ENCODE data around the gene THSD4.

THSD4 gene

GRCh38 chr15:71338827-71339542 is 223.7 kb downstream of the THSD4 start:
- no peak for DNase-seq (ENCODE audit: extremely low read depth, low read depth)
- TF ChIP-seq CTCF (IDR thresholded peaks at IDR 0.05; ENCODE audit: low read depth, low read length, missing control alignments): no peak
- H3K4me3 ChIP-seq (replicated peaks; ENCODE audit: low read depth, low read length): no peak overlapping the region

- no peak overlapping the region for H3K4me3 ChIP-seq (replicated peaks; ENCODE audit: low read depth, low read length)
- TF ChIP-seq CTCF (IDR thresholded peaks at IDR 0.05; ENCODE audit: low read depth, low read length, missing control alignments): no peak
- DNase-seq (ENCODE audit: extremely low read depth, low read depth): no peak
Observed at GRCh38 chr15:71341811-71342550, 226.7 kb downstream of the THSD4 start.

DNA sequence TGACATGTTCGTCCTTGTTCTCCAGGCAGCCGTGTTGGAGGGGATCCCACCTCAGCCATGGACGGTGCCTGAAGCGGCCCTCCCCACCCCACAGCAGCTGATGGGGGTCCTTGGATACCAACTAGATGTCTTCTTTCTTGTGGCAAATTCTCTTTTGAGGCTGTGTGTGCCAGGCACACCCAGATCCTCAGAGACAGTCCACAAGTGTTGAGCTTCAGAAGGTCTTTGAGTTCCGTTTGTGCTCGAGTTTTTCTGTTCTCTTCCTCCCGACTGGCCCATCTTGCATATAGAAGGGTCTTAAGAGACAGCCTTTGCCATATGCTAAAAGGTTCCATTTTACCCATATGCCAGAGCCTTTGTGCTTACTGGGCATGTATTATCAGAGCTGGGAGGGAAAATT is 227.4 kb downstream of the THSD4 start:
- DNase-seq (ENCODE audit: extremely low read depth, low read depth): no peak
- H3K4me3 ChIP-seq (replicated peaks; ENCODE audit: low read depth, low read length): no peak overlapping the region
- no peak for TF ChIP-seq CTCF (IDR thresholded peaks at IDR 0.05; ENCODE audit: low read depth, low read length, missing control alignments)

- TF ChIP-seq CTCF (IDR thresholded peaks at IDR 0.05; ENCODE audit: low read depth, low read length, missing control alignments): no peak
- DNase-seq (ENCODE audit: extremely low read depth, low read depth): no peak
- no peak overlapping the region for H3K4me3 ChIP-seq (replicated peaks; ENCODE audit: low read depth, low read length)
Observed at GRCh38 chr15:71344316-71344715, 229.0 kb downstream of the THSD4 start.

- H3K4me3 ChIP-seq (replicated peaks; ENCODE audit: low read depth, low read length): no peak overlapping the region
- DNase-seq (ENCODE audit: extremely low read depth, low read depth): no peak
- TF ChIP-seq CTCF (IDR thresholded peaks at IDR 0.05; ENCODE audit: low read depth, low read length, missing control alignments): no peak
Observed at GRCh38 chr15:71345186-71345585, 229.9 kb downstream of the THSD4 start.

DNA sequence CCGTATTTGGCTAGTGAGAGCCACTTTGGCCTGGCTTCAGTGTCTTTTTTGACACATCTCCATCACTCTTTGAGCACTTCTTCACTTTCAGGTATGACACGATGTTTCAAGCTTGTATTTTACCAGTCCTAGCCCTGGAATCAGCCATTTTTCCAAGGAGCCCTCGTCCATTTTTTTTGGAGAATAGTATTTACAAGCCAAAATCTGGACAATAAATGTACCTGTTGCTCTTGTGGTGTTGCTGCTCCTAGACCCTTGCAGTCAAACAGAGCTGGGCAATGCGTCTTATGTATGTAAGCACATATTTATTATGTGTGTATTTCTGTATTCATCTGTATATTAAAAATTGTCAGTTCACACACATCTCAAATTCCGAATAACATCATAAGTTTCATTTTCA is 231.2 kb downstream of the THSD4 start:
- no peak for TF ChIP-seq CTCF (IDR thresholded peaks at IDR 0.05; ENCODE audit: low read depth, low read length, missing control alignments)
- no peak for DNase-seq (ENCODE audit: extremely low read depth, low read depth)
- no peak overlapping the region for H3K4me3 ChIP-seq (replicated peaks; ENCODE audit: low read depth, low read length)
